ENCODE measurements around the gene CCSER2.
A peak's percentile ranks its signal among the peaks of the same experiment; 100 is the strongest.
"Not testable (repeated sequence)": the region's sequence is repeated elsewhere in the genome, so short reads cannot be mapped to it uniquely, and the experiment has no call there.

Gene CCSER2

DNA sequence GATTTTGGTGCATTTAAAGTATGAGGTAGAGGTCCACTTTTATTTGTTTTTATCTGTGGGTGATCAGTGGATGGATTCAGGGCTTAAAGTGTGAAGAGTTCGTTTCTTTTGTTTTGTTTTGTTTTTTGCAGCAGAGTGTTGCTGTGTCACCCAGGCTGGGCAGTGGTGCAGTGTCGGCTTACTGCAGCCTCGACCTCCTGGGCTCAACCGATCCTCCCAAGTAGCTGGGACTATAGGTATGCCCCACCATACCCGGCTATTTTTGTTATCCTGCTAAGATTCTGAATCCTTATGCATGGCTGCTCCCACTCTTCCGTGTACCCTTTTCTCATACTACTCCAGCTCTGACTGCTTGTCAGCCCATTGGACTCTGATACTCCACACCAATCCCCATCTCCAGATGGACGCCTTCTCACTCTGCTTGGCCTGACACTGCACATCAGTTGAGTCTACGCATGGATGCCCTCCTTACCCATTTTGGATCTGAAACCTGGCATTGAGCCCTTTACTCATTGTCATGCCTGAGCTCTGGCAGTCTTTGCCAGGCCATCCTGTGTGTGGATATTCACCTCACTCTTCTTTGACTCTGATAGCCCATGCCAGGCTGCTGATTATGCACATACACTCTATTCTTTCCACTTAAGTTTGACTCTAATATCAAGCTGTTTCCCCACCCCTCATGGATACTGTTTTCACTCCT lies 119.5 kb downstream of the CCSER2 start:
- no peak for DNase-seq (ENCODE audit: low read depth)
- H3K4me3 ChIP-seq (ENCODE audit: low read length), result no peak overlapping the region
- TF ChIP-seq, protein P1, sequence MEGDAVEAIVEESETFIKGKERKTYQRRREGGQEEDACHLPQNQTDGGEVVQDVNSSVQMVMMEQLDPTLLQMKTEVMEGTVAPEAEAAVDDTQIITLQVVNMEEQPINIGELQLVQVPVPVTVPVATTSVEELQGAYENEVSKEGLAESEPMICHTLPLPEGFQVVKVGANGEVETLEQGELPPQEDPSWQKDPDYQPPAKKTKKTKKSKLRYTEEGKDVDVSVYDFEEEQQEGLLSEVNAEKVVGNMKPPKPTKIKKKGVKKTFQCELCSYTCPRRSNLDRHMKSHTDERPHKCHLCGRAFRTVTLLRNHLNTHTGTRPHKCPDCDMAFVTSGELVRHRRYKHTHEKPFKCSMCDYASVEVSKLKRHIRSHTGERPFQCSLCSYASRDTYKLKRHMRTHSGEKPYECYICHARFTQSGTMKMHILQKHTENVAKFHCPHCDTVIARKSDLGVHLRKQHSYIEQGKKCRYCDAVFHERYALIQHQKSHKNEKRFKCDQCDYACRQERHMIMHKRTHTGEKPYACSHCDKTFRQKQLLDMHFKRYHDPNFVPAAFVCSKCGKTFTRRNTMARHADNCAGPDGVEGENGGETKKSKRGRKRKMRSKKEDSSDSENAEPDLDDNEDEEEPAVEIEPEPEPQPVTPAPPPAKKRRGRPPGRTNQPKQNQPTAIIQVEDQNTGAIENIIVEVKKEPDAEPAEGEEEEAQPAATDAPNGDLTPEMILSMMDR (conservative IDR thresholded peaks at IDR 0.05; ENCODE audit: low read length), result no peak

DNA sequence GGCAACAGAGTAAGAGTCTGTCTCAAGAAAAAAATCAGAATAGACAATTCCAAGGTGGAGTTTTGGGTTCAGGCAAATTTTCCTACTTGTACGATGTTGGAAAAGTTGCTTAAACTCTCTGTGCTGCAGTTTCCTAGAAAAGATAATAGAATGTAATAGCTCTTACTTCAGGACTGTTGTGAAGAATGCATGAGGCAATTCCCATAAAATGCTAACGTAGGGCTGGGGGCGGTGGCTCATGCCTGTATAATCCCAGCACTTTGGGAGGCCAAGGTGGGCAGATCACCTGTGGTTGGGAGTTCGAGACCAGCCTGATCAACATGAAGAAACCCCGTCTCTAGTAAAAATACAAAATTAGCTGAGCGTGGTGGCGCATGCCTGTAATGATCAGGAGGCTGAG lies 121.0 kb downstream of the CCSER2 start:
- DNase-seq (ENCODE audit: low read depth); H3K4me3 ChIP-seq (ENCODE audit: low read length): not testable (repeated sequence)

DNA sequence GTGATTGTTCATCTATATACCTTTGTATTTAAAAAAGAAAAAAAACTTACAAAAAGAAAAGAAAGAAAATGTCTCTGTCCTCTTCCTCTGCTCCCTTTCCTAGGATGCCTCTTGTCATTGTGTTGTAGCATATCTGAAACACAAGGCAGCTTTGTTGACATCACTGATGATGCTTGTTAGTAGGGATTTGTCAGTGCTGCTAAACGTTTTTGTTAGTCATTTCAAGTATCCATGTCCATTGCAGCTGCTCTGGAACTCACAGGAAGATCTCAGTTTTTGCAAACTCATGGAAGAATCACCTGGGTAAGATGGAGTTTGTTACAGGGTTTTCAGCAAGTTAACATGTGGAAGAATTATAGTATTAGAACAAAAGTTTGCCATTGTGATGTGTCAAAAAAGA lies 123.6 kb downstream of the CCSER2 start:
- no peak overlapping the region for H3K4me3 ChIP-seq (ENCODE audit: low read length)
- peak; percentile 9 for DNase-seq (ENCODE audit: low read depth)
- TF ChIP-seq, protein P1 (conservative IDR thresholded peaks at IDR 0.05; ENCODE audit: low read length), result no peak

DNA sequence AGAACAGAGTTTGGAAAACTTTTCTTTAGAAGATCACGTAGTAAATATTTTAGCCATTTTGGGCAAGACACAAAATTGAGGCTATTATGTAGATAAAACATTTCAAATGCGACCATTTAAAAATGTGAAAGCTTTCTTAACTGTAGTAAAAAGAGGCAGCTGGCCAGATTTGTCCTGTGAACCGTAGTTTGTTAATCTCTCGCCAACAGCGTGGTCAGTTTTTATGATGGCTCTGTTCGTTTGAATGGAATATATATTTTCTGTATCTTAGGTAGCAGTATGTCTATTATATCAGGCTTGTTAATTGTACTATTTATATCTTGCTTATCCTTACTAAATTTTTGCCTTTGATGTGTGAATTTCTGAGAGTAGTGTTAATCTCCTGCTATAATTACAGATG lies 124.9 kb downstream of the CCSER2 start:
- H3K4me3 ChIP-seq (ENCODE audit: low read length), result no peak overlapping the region
- TF ChIP-seq, protein P1 (conservative IDR thresholded peaks at IDR 0.05; ENCODE audit: low read length), result no peak
- DNase-seq (ENCODE audit: low read depth), result no peak

DNA sequence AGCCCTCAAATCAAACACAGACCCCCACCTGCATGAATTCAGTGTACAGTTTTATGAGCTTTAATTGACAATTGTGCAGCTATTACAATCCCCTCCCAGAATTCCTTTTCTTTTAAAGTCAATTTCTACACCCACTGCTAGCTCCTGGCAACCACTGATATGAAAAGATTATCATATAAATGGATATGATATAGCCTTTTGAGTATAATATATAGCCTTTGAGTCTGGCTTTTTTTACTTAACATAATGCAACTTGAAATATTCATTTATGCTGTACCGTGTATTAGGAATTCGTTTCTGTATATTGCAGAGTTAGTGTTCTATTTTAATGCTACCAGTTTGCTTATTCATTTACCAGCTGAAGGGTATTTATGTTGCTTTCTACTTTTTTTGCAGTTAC lies 127.7 kb downstream of the CCSER2 start:
- no peak overlapping the region for H3K4me3 ChIP-seq (ENCODE audit: low read length)
- TF ChIP-seq, protein P1 (conservative IDR thresholded peaks at IDR 0.05; ENCODE audit: low read length), result no peak
- DNase-seq (ENCODE audit: low read depth), result no peak

DNA sequence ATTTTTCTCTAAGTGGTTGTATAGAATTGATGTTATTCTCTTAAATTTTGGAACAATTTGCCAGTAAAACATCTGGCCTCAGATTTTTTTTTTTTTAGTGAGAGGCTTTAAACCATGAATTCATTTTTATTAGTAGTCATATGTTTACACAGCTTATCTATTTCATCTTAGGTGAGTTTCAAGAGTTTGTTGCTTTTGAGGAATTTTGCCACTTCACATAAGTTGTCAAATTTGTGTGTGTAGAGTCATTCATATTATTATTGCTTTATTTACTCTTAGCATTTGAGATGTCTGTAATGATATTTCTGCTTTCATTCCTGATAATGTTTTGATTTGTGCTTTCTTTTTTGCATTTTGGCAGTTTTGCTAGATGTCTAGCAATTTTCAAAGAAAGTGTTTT lies 132.1 kb downstream of the CCSER2 start:
- H3K4me3 ChIP-seq (ENCODE audit: low read length), result no peak overlapping the region
- DNase-seq (ENCODE audit: low read depth), result no peak
- TF ChIP-seq, protein P1 (conservative IDR thresholded peaks at IDR 0.05; ENCODE audit: low read length), result no peak

DNA sequence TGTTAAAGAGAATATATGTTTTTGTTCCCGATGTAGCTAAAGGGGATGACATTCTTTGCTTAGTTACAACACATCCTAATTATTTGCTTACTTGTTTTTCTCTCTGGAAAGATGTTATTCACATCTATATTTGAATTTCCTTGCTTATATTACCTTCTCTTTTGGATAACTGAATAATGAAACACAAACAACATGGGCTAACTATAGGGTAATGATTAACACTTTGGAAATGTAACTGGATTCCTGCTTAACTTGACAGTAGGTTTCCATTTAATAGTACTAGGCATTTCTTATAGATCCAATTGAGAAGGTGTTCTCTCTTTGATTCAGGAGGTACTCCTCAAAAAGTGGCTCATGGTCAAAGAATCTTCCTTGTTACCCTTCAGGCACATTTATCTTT lies 141.1 kb downstream of the CCSER2 start:
- TF ChIP-seq, protein P1 (conservative IDR thresholded peaks at IDR 0.05; ENCODE audit: low read length), result no peak
- no peak overlapping the region for H3K4me3 ChIP-seq (ENCODE audit: low read length)
- no peak for DNase-seq (ENCODE audit: low read depth)
